AML-193 (cell line): ENCODE data around the gene MYH10.
"Not testable (repeated sequence)": the region's sequence is repeated elsewhere in the genome, so short reads cannot be mapped to it uniquely, and the experiment has no call there.

Experiments used
- DNase-seq, 2 experiments: peaks; one replicate each; lab custom pipeline; 2025; lab: John Stamatoyannopoulos, UW

The MYH10 gene

DNA sequence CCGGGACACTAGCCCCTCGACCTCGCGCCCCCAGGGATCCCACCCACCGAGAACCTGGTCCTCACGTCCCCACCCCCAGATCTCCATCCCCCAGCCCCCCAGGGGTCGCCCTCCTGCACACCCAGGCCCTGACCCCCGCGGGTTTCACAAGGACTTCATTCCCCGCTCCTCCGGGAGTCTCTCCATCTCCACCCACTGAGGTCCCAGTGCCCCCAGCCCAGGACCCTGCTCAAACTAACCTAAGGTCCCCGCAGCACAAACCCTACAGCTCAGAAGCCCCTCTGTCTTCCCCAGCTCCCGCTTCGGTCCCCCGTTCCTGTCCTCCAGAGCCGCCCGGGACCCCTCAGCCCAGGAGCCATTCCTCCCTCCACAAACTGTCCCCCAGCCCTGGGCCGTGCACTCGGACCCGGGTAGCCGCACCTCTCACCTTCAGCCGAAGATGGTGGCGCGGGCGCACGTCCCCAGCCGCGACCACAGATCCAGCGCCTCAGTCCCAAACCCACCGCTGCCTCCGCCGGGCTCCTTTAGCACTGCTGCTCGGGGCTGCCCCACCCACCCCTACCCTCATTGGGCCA is at the start of gene MYH10:
MYH10 (minus strand) TSS at position 499 of the 575 bp plus-strand sequence. CDS start 7,479 bp downstream, outside the sequence.
- no peak for DNase-seq

DNA sequence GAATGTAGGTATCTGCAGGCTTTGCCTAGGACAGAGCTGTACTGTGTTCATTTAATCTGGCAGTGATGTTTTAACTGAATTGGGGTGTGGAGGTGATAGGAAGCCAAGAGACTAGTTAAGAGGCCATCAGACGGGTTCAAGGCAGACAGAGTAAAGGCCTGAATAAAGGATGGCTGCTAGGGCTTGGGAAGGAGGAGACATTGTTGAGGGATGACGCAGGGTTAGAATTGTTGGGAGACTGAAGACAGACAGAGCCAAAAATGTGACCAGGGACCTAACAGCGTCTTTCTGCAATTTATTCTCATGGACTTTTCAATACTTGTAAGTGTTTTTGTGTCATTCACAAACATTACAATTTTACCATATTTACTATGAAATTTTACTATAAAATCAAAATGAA is 48.6 kb upstream of the MYH10 start:
- no peak for DNase-seq

GRCh38 chr17:8675306-8675705 is 44.8 kb upstream of the MYH10 start:
- no peak for DNase-seq

DNA sequence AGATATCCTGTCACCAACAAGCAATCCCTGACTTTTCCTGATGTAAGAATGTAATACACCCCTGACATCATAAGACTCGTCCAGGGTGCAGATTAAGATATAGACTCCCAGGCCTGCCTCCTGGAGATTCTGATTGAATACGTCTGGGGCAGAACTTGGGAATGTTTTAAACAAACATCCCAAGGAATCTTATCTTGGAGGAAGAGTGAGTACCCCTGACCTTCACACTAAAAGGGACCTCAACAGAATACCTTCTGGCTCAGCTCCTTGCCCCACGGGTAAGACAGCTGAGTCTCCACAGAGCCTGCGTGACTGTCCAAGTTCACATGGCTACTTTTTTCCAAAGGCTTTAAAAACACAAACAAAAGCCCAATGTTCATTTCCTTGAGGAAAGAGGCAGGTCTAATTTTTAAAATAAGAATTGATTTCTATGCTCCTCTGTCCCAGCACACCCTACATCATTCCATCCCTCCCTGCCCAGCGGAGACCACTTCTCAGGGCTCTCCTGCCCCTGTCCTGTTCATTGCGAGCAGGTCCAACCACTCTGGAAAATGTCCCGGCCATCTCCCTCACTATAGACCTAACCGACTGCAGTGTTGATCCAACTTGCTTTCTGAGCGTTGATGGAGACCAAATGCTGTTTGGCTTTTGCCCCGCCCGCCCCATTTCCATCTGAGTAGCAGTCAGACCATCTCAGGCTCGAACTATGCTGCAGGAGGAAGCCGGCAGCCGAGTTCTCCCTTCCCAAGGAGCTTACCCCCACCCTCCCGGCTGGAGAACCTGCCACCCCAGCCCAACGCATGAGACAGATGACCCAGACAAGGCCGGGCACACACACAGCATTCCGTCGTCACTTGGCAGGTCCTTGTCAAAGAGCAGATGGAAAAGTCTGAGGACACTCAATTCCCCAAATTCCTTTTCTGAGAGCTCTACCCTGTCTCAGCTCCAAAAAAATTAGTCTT is 44.1 kb upstream of the MYH10 start:
- DNase-seq, result no peak

GRCh38 chr17:8673612-8674011 is 43.1 kb upstream of the MYH10 start:
- DNase-seq, result no peak

DNA sequence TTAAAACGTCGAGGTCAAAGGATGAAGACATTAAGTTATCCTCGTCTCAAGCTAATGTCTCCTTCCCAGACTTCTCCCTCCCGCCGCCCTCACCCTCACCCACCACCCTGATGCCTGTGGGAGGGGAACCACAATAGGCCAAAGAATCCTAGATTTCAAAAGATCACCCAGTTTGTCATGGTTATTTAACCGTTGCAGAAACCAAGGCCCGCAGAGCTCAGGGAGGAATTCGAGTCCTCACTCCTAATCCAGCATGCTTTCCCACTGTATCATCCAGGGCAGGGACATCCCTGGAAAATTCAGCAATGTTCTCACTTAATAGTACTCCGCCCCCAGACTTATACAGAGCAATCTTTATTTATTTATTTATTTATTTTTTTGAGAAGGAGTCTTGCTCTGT is 41.8 kb upstream of the MYH10 start:
- DNase-seq, result no peak

GRCh38 chr17:8670421-8670820 is 39.9 kb upstream of the MYH10 start:
- no peak for DNase-seq

DNA sequence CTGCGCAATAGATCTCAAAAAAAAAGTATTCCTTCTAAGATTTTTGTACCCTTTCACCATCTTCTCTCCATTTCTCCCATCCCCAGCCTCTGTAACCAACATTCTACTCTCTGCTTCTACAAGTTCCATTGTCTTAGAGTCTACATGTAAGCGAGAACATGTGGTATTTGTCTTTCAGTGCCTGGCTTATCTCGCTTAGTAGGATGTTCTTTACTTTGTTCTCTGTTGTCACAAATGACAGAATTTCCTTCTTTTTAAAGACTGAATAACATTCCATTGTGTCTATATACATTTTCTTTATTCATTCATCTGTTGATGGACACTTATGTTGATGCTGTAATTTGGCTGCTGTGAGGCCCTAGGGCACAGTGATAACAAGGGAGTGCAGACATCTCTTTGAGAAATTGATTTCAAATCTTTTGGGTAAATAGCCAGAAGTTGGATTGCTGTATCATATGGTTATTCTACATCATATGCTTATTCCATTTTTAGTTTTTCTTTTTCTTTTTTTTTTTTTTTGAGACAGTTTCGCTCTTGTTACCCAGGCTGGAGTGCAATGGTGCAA is 37.7 kb upstream of the MYH10 start:
- DNase-seq, result no peak

DNA sequence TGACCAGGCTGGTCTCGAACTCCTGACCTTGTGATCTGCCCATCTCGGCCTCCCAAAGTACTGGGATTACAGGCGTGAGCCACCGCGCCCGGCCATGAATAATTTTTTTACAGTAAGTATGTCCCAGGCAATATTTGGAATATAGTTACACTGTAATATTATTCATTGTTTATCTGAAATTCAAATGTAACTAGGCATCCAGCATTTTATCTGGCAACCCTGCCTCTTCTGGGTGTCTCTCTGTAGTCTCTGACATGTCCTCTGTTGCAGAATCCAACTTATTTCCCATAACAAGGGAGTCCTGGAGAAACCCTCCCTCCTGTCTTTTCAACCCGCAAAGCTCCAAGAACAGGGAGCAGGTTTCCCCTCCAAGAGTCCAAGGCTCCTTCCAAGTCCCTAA is 36.9 kb upstream of the MYH10 start:
- no peak for DNase-seq

DNA sequence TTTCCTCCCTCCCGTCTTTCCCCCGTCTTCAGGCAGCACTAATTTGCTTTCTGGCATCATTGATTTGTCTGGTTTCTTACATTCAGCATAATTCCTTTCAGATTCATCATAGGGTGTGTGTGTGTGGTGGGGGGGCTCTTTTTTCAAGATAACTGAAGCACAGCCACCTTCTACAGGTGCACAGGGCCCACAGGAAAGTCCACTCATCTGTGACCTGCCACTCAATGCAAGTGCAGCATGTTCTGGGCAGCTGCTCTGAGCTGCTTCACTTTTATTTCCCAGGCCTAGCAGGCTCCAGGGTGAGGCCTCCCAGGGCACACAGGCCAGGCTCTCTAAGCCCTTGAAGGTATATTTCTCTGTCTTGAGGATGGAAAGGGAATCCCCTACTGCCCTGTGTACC is 35.2 kb upstream of the MYH10 start:
- no peak for DNase-seq

DNA sequence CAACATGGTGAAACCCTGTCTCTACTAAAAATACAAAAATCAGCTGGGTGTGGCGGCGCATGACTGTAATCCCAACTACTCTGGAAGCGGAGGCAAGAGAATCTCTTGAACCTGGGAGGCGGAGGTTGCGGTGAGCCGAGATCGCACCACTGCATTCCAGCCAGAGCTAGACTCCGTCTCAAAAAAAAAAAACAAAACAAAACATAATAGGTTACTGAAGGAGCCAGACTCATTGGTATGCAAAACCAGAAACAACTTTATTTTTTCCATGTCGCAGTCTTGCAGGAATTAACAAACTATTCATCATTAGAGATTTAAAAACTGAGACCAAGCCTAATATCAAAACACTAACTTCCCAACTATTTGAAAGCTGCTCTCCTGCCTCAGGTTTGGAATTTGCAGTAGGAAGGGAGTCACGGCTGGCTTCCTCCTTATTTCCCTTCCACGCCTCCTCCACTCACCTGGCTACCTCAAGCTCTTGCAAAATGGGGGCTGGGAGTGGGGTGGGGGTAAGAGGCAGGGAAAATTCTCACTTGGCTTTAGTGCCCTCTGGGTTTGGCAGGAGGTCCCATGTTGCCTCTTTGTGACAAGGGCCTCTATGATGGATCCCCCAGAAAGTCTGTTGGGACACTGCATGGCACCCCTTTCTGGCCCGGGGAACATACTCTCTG is 34.1 kb upstream of the MYH10 start:
- no peak for DNase-seq

DNA sequence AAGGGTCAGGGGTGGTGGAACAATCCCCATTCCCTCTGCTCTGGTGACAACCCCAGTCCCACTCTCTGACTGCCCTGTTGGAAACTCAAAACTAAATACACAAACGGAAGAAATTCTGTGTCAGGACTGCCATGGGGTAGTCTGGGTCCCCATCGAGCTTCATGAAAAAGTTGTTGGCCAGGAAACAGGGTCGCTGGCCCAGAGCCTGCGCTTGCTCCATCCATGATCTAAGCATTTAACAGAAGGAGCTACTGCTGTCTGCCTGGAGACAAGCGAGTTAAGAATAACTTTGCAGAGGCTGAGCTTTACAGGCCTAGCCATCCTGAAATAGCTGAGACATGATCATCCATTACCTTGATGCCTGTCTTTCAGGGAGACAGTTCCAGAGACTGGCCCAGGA is 32.4 kb upstream of the MYH10 start:
- DNase-seq, result no peak

DNA sequence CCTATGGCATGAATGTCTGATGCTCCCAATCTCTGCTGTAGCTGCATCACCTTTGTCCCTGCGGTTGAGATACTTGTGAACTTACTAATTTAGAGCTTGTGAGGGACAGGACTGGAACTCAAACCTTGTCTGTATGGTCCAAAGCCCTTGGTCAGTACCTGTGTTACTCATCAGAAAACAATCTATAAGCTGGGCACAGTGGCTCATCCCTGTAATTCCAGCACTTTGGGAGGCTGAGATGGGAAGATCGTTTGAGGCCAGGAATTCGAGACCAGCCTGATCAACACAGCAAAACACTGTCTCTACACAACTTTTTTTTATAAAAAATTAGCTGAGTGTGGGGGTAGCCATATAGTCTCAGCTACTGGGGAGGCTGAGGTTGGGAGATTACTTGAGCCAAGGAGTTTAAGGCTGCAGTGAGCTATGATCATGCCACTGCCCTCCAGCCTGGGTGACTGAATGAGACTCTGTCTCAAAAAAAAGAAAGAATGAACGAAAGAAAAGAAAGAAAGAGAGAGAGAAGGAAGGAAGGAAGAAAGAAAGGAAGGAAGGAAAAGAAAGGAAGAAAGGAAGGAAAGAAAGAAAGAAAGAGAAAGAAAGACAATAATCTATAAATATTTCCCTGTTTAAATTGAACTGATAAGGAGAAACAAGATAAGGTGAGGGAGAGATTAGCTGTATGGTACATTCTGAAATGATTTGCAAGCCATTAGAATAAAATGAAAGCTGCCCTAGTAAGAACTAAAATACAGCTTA is 31.7 kb upstream of the MYH10 start:
- no peak for DNase-seq

GRCh38 chr17:8660709-8661108 is 30.2 kb upstream of the MYH10 start:
- DNase-seq, result not testable (repeated sequence)

DNA sequence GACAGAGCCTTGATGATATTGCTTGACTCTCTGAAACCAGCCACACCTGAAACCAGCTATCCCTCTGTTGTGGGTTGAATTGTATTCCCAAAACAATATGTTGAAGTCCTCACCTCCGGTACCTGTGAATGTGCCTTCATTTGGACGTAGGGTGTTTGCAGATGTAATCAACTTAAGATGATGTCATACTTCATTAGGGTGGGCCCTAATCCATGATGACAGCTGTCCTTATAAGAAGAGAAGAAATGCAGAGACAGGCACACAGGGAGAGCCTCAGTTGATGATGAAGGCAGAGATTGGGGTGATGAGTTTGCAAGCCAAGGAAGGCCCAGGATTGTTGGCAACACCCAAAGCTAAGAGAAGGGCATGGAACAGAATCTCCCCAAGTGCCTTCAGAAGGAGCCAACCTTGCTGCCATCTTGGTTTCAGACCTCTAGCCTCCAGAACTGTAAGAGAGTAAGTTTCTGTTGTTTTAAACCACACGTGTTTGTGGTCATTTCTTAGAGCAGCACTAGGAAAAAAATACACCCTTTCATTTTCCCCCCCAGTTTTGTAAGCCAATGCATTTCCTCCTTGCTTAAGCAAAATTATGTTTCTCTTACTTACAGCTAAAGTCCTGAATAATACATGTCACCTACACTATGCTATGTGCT is 29.4 kb upstream of the MYH10 start:
- DNase-seq, result no peak

DNA sequence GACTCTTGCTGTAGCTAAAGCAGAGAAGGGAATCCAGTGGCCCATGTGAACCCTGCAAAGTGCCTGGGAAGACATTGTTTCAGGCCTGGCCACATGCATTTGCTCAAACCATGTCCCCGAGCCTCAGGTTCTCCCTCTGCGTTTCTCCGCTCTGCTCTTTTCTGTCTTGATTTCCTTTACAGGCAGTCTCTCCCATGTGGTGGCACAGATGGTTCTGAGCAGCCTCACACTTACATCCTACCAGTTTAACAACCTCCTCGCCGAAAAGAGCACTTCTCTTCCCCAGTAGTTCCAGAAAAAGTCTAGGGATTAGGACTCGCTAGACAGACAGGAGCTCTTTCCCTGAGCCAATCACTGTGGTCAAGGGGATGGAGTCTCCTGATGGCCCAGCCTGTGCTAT is 28.3 kb upstream of the MYH10 start:
- DNase-seq, result no peak

- DNase-seq, result no peak
These were observed 26.2 kb upstream of the MYH10 start for GRCh38 chr17:8656693-8657092.

GRCh38 chr17:8654822-8655221 is 24.3 kb upstream of the MYH10 start:
- no peak for DNase-seq

- no peak for DNase-seq
These were observed 20.5 kb upstream of the MYH10 start for GRCh38 chr17:8651013-8651412.

GRCh38 chr17:8650119-8650499 is 19.6 kb upstream of the MYH10 start:
- DNase-seq, result no peak
